HG02981 (cell line): Measurements from ENCODE around the gene RTEL1.

Experiments used
- ATAC-seq: cut with Tn5 transposase; IDR thresholded peaks from one replicate; pipeline ENCODE4 v1.9.1; 2021; ENCODE audit warnings: mild to moderate bottlenecking, moderate library complexity; ENCODE audit not compliant: unreplicated experiment

RTEL1 gene

GRCh38 chr20:63688228-63689045, 30.3 kb downstream of the RTEL1 start:
- no peak for ATAC-seq

GRCh38 chr20:63689046-63690002, 31.2 kb downstream of the RTEL1 start:
- ATAC-seq: no peak

GRCh38 chr20:63690003-63690897, 32.1 kb downstream of the RTEL1 start:
- no peak for ATAC-seq

- ATAC-seq: no peak
These were observed 33.0 kb downstream of the RTEL1 start for GRCh38 chr20:63690898-63691710.

- no peak for ATAC-seq
These were observed 33.8 kb downstream of the RTEL1 start for GRCh38 chr20:63691711-63692435.

- no peak for ATAC-seq
These were observed 34.4 kb downstream of the RTEL1 start for GRCh38 chr20:63692436-63693082.

- ATAC-seq: no peak
These were observed 35.1 kb downstream of the RTEL1 start for GRCh38 chr20:63693083-63693732.

- ATAC-seq: no peak
These were observed 35.8 kb downstream of the RTEL1 start for GRCh38 chr20:63693733-63694583.

GRCh38 chr20:63694584-63695423, 36.7 kb downstream of the RTEL1 start:
- ATAC-seq: no peak

- ATAC-seq: no peak
These were observed 37.6 kb downstream of the RTEL1 start for GRCh38 chr20:63695424-63696305.

- ATAC-seq: no peak
These were observed 38.2 kb downstream of the RTEL1 start for GRCh38 chr20:63696306-63696627.

- ATAC-seq: no peak
These were observed 38.7 kb downstream of the RTEL1 start, which contains the start of gene TNFRSF6B for GRCh38 chr20:63696628-63697356. Gene TNFRSF6B (plus strand): TSS chr20:63696652. CDS start chr20:63696768, 116 bp downstream.

GRCh38 chr20:63697357-63697867, 39.3 kb downstream of the RTEL1 start:
- no peak for ATAC-seq

- no peak for ATAC-seq
These were observed 39.9 kb downstream of the RTEL1 start for GRCh38 chr20:63697868-63698545.
